Measurements from ENCODE around the gene TPGS1. TPM values are rescaled to one million over a fixed set of nuclear protein-coding genes. Genes with fewer than 3 reads are reported as not detected.
A peak's percentile ranks its signal among the peaks of the same experiment; 100 is the strongest.

The TPGS1 gene
- total RNA-seq, 1 donor from 2014 or later: 11.2 TPM

DNA sequence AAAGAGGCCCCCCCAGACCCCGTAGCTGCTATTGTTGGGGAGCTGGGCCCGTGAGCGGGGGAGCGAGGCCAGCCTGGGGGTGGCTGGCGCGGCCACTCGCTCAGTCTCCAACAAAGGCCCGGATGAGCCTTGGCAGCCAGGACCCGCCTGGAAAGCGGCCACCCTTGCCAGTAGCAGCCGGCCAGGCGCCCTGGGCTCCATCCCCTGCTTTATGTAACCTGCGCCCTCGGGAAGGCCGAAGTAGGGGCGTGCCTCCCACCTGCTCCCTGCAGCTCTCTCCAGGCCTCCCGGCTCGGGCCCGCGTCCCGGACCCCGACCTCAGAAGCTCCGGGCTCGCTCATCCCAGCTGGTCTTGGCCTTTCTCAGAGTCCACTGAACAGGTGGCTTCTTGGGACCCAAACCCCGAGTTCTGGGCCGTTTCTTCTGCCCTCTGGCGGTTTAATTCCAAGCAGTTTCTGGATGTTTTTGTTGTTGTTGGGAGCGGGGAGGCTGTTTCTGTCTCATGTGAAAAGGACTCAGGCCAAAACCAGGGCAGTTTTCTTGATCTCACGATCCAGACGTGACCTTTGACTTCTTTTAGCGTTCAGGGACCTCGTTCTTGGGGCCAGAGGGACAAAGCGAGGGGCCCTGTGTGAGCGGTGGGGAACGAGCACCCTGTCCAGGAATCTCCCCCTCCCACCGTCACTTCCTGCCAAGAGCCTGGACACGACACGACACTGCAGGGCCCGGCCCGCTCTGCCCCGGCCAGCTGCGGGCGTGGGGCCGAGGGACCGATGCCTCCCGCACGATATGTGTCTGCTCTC is 25.5 kb downstream of the TPGS1 start:
- Histone ChIP-seq H3K27me3 (ENCODE audit: low read depth) (peaks cover 8% of the 10 kb centered on the region), H3K9me3 (replicated peaks) (no peaks in the 10 kb centered on the region), H3K4me1 (peaks cover 64% of the 10 kb centered on the region), H3K27ac (replicated peaks) (peak overlapping the region; percentile 99), H3K4me3 (peak overlapping the region; percentile 100), H3K36me3 (peaks cover 22% of the 10 kb centered on the region)
- DNase-seq: peak; percentile 86
- TF ChIP-seq, protein P1, sequence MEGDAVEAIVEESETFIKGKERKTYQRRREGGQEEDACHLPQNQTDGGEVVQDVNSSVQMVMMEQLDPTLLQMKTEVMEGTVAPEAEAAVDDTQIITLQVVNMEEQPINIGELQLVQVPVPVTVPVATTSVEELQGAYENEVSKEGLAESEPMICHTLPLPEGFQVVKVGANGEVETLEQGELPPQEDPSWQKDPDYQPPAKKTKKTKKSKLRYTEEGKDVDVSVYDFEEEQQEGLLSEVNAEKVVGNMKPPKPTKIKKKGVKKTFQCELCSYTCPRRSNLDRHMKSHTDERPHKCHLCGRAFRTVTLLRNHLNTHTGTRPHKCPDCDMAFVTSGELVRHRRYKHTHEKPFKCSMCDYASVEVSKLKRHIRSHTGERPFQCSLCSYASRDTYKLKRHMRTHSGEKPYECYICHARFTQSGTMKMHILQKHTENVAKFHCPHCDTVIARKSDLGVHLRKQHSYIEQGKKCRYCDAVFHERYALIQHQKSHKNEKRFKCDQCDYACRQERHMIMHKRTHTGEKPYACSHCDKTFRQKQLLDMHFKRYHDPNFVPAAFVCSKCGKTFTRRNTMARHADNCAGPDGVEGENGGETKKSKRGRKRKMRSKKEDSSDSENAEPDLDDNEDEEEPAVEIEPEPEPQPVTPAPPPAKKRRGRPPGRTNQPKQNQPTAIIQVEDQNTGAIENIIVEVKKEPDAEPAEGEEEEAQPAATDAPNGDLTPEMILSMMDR (IDR thresholded peaks at IDR 0.05; ENCODE audit: borderline replicate concordance): peak; percentile 59
- intact Hi-C loops (cut with micrococcal nuclease): no loop called here

DNA sequence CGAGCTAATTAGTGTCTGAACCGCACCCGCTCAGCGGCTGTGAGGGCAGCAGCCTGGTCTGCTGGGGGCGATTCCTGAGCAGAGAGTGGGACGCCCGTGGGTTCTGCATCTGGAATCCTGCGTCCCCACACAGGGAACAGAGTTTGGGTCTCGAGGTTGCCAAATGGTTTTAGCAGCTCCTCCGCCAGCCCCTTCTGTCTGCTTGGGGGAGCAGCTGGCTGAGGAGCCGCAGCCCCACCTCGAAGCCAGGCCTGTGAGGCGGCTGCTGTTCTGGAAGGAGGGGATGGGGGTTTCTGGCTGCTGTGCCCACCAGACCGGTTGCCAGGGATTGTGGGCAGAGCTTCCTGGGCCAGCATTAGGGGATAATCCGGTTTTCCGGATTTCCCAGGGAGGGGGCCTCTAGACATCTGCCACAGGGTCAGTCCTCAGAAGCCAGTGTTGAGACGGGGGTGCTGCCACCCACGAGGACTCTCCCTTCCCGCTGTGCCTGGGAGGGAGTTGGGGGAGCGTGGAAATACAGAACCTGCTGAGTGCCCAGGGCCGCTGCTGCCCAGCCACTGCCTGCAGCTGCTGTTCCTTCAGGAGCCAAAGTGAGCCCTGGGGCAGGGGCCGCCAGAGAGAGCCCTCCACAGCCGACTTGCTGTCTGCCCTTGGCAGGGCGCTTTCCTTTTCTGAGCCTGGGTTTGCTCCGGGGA is 26.2 kb downstream of the TPGS1 start:
- Histone ChIP-seq H3K4me3 (peak overlapping the region; percentile 100), H3K27ac (replicated peaks) (peak overlapping the region; percentile 99), H3K36me3 (peaks cover 30% of the 10 kb centered on the region), H3K4me1 (peaks cover 69% of the 10 kb centered on the region), H3K27me3 (ENCODE audit: low read depth) (peaks cover 2% of the 10 kb centered on the region), H3K9me3 (replicated peaks) (no peaks in the 10 kb centered on the region)
- TF ChIP-seq, protein P1 (IDR thresholded peaks at IDR 0.05; ENCODE audit: borderline replicate concordance): no peak
- intact Hi-C loops (cut with micrococcal nuclease): no loop called here
- DNase-seq: no peak

DNA sequence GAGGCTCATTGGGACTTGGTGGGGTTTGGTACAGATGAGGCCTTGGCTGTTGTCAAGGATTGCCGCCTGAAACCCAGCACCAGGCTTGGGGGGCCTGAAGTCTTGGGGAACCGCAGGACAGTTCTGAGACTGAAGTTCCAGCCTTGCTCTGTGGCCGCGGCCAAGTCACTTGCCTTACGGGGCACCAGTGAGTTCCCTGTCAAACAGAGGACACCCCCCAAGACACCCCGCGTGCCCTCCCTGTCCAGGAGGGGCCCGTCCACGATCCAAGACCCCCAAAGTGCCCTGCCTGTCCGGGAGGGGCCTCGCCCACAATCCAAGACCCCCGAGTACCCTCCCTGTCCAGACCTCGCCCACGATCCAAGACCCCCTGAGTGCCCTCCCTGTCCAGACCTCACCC is 26.8 kb downstream of the TPGS1 start:
- no peak for DNase-seq
- no peaks in the 10 kb centered on the region for H3K27me3 ChIP-seq (ENCODE audit: low read depth)
- H3K9me3 ChIP-seq (replicated peaks): no peaks in the 10 kb centered on the region
- H3K27ac ChIP-seq (replicated peaks): peak overlapping the region; percentile 99
- peaks cover 74% of the 10 kb centered on the region for H3K4me1 ChIP-seq
- H3K4me3 ChIP-seq: peak overlapping the region; percentile 100
- intact Hi-C loops (cut with micrococcal nuclease): no loop called here
- TF ChIP-seq, protein P1 (IDR thresholded peaks at IDR 0.05; ENCODE audit: borderline replicate concordance): no peak
- peaks cover 36% of the 10 kb centered on the region for H3K36me3 ChIP-seq

DNA sequence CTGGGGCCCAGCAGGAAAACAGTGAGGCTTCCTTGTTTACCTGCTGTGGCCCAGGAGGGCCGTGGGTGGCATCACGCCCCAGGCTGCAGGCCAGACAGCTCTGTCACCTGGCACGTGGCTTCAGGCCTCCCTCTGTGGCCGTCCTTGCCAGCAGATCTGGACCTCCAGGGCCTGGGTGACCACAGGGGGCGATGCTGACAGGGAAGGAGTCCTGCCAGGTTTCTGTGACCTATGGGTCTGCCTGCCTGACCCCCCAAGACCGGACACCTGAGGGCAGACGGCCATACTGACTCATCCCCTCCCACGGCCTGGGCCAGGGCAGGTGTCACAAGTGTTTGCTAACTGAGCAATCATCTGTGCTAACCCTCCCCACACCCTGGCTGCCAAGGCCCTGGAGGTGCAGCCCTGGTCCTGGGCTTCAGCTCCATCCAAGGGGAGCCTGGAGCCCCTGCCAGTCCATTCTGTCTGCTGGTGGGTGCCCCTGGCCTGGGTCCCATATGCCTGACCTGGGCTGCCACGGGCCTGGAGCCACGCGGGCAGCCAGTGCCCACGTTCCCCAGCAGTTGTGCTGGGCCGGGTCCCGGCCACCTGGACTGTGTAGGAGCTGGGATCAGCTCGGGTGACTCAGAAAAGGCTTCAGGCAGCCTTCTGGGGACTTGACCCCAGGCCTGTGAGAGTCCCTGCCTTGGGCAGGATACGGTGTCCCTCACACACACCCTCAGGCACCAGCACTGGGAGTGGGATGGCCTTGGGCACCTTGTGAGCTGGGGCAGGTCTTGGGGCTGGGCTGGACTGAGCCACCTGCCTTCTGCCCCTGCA is 27.9 kb downstream of the TPGS1 start:
- Histone ChIP-seq H3K27me3 (ENCODE audit: low read depth) (no peaks in the 10 kb centered on the region), H3K4me3 (no peak overlapping the region), H3K9me3 (replicated peaks) (no peaks in the 10 kb centered on the region), H3K4me1 (peaks cover 74% of the 10 kb centered on the region), H3K27ac (replicated peaks) (peak overlapping the region; percentile 6), H3K36me3 (peaks cover 42% of the 10 kb centered on the region)
- no peak for DNase-seq
- TF ChIP-seq, protein P1 (IDR thresholded peaks at IDR 0.05; ENCODE audit: borderline replicate concordance): no peak
- intact Hi-C loops (cut with micrococcal nuclease): no loop called here

All from left ventricle myocardium inferior (tissue), 1 donor.